ENCODE measurements around the gene SYT2.

GRCh38 chr1:202716654-202717053, 6.4 kb upstream of the SYT2 start:
- TF ChIP-seq CTCF (IDR thresholded peaks at IDR 0.05) = no peak
- no peak for TF ChIP-seq POLR2A (IDR thresholded peaks at IDR 0.05)
- TF ChIP-seq EP300 (IDR thresholded peaks at IDR 0.05) = no peak
